Effector memory CD4-positive, alpha-beta T cell (primary cell): ENCODE data around the gene DUSP7.

Experiments
- DNase-seq, 3 donors: peaks; one replicate each; pipeline ENCODE4 v3.0.0-alpha.2; 2020
- H3K27ac ChIP-seq: 2 replicates; pipeline ENCODE4 v1.7.0; 2013; ENCODE audit warnings: mild to moderate bottlenecking, low read length, moderate library complexity; ENCODE audit not compliant: insufficient read depth, poor library complexity, severe bottlenecking
- H3K27me3 ChIP-seq: replicated peaks from 2 replicates; pipeline ENCODE4 v1.7.0; 2013; ENCODE audit warnings: mild to moderate bottlenecking, low read length; ENCODE audit not compliant: insufficient read depth, control insufficient read depth, poor library complexity, severe bottlenecking
- H3K36me3 ChIP-seq: 2 replicates; pipeline ENCODE4 v1.7.0; 2013; ENCODE audit warnings: mild to moderate bottlenecking, low read length, moderate library complexity; ENCODE audit not compliant: control insufficient read depth, insufficient read depth
- H3K4me1 ChIP-seq: 2 replicates; pipeline ENCODE4 v1.7.0; 2013; ENCODE audit warnings: low read length, mild to moderate bottlenecking; ENCODE audit not compliant: control insufficient read depth, insufficient read depth, poor library complexity, severe bottlenecking
- H3K4me3 ChIP-seq: 2 replicates; pipeline ENCODE4 v1.7.0; 2013; ENCODE audit warnings: low read length, low read depth, mild to moderate bottlenecking; ENCODE audit not compliant: insufficient read depth, poor library complexity, severe bottlenecking
- H3K9me3 ChIP-seq: 2 replicates; pipeline ENCODE4 v1.7.0; 2013; ENCODE audit warnings: mild to moderate bottlenecking, low read length, moderate library complexity; ENCODE audit not compliant: control insufficient read depth

Gene DUSP7

GRCh38 chr3:52021489-52022268, 34.7 kb downstream of the DUSP7 start:
- Histone ChIP-seq H3K27me3 (no peaks in the 10 kb centered on the region), H3K4me1 (no peaks in the 10 kb centered on the region), H3K9me3 (no peaks in the 10 kb centered on the region), H3K27ac (no peak overlapping the region), H3K4me3 (no peak overlapping the region), H3K36me3 (no peaks in the 10 kb centered on the region)
- DNase-seq, result no peak

GRCh38 chr3:52020796-52021195, 35.6 kb downstream of the DUSP7 start:
- Histone ChIP-seq H3K4me3 (no peak overlapping the region), H3K27me3 (no peaks in the 10 kb centered on the region), H3K36me3 (no peaks in the 10 kb centered on the region), H3K27ac (no peak overlapping the region), H3K9me3 (no peaks in the 10 kb centered on the region), H3K4me1 (no peaks in the 10 kb centered on the region)
- DNase-seq, result no peak

- no peaks in the 10 kb centered on the region for H3K27me3 ChIP-seq
- no peak overlapping the region for H3K27ac ChIP-seq
- H3K4me1 ChIP-seq, result no peaks in the 10 kb centered on the region
- DNase-seq, result no peak
- no peaks in the 10 kb centered on the region for H3K36me3 ChIP-seq
- no peak overlapping the region for H3K4me3 ChIP-seq
- H3K9me3 ChIP-seq, result no peaks in the 10 kb centered on the region
Measured at GRCh38 chr3:52019352-52020080, 36.9 kb downstream of the DUSP7 start.

- Histone ChIP-seq H3K36me3 (no peaks in the 10 kb centered on the region), H3K27ac (no peak overlapping the region), H3K4me3 (no peak overlapping the region), H3K27me3 (no peaks in the 10 kb centered on the region), H3K9me3 (no peaks in the 10 kb centered on the region), H3K4me1 (no peaks in the 10 kb centered on the region)
- DNase-seq, result no peak
Measured at GRCh38 chr3:52018319-52019000, 37.9 kb downstream of the DUSP7 start.

- Histone ChIP-seq H3K27me3 (no peaks in the 10 kb centered on the region), H3K9me3 (no peaks in the 10 kb centered on the region), H3K36me3 (no peaks in the 10 kb centered on the region), H3K27ac (no peak overlapping the region), H3K4me3 (no peak overlapping the region), H3K4me1 (no peaks in the 10 kb centered on the region)
- no peak for DNase-seq
Measured at GRCh38 chr3:52017586-52017985, 38.8 kb downstream of the DUSP7 start.

GRCh38 chr3:52015438-52016228, 40.7 kb downstream of the DUSP7 start:
- Histone ChIP-seq H3K4me3 (no peak overlapping the region), H3K27ac (no peak overlapping the region), H3K36me3 (no peaks in the 10 kb centered on the region), H3K9me3 (no peaks in the 10 kb centered on the region), H3K27me3 (no peaks in the 10 kb centered on the region), H3K4me1 (no peaks in the 10 kb centered on the region)
- no peak for DNase-seq

GRCh38 chr3:52014613-52015012, 41.8 kb downstream of the DUSP7 start:
- H3K4me3 ChIP-seq, result no peak overlapping the region
- no peak overlapping the region for H3K27ac ChIP-seq
- H3K36me3 ChIP-seq, result no peaks in the 10 kb centered on the region
- no peaks in the 10 kb centered on the region for H3K4me1 ChIP-seq
- DNase-seq, result no peak
- H3K9me3 ChIP-seq, result no peaks in the 10 kb centered on the region
- H3K27me3 ChIP-seq, result no peaks in the 10 kb centered on the region

GRCh38 chr3:52013802-52014598, 42.4 kb downstream of the DUSP7 start:
- Histone ChIP-seq H3K27me3 (no peaks in the 10 kb centered on the region), H3K9me3 (no peaks in the 10 kb centered on the region), H3K4me1 (no peaks in the 10 kb centered on the region), H3K4me3 (no peak overlapping the region), H3K36me3 (no peaks in the 10 kb centered on the region), H3K27ac (no peak overlapping the region)
- no peak for DNase-seq

GRCh38 chr3:52012699-52013098, 43.7 kb downstream of the DUSP7 start:
- Histone ChIP-seq H3K36me3 (no peaks in the 10 kb centered on the region), H3K4me3 (no peak overlapping the region), H3K9me3 (no peaks in the 10 kb centered on the region), H3K27me3 (no peaks in the 10 kb centered on the region), H3K4me1 (no peaks in the 10 kb centered on the region), H3K27ac (no peak overlapping the region)
- DNase-seq, result no peak
